H1 (cell line): ENCODE measurements around the gene MUC5AC. TPM values are rescaled to one million over a fixed set of nuclear protein-coding genes. Genes with fewer than 3 reads are reported as not detected.

ENCODE experiments used
- CTCF ChIA-PET: fragments of 300-600 bp; sonication (Branson Sonifier 250); formaldehyde crosslinking; loops from one replicate; lab custom pipeline; 2021; ENCODE audit not compliant: partially characterized antibody; lab: Charles Lee
- POLR2A ChIA-PET: fragments of 300-600 bp; sonication (Branson Sonifier 250); formaldehyde crosslinking; loops from one replicate; lab custom pipeline; 2021; ENCODE audit warnings: inconsistent platforms; ENCODE audit not compliant: partially characterized antibody; lab: Charles Lee
- DNase-seq, 2 experiments: peaks; one replicate each; pipeline versions ENCODE4 v3.0.0 to v3.0.0-alpha.2; 2010 to 2022; ENCODE audit warnings: low spot score in 2 of 2, low read depth in 1 of 2, mixed read lengths in 1 of 2
- FAIRE-seq: peaks from 2 replicates; lab custom pipeline; 2011; peaks lifted over from hg19 to GRCh38; lab: Jason Lieb, UNC
- H2AFZ ChIP-seq: 2 replicates; pipeline ENCODE4 v1.8.1; 2012; ENCODE audit warnings: low read length, inconsistent platforms
- H2AK5ac ChIP-seq: 2 replicates; pipeline ENCODE4 v1.6.1; 2013; ENCODE audit warnings: low read depth, low read length
- H2BK120ac ChIP-seq: replicated peaks from 2 replicates; pipeline ENCODE3; 2013; ENCODE audit warnings: low read depth, low read length, inconsistent platforms
- H2BK12ac ChIP-seq: 2 replicates; pipeline ENCODE4 v1.6.1; 2013; ENCODE audit warnings: low read depth, low read length
- H2BK15ac ChIP-seq: 2 replicates; pipeline ENCODE4 v1.6.1; 2013; ENCODE audit warnings: low read length
- H2BK20ac ChIP-seq: 2 replicates; pipeline ENCODE4 v1.6.1; 2013; ENCODE audit warnings: low read length
- H2BK5ac ChIP-seq: 2 replicates; pipeline ENCODE4 v1.6.1; 2013; ENCODE audit warnings: low read depth, low read length
- H3K14ac ChIP-seq: 2 replicates; pipeline ENCODE4 v1.6.1; 2013; ENCODE audit warnings: inconsistent platforms; ENCODE audit not compliant: insufficient read length
- H3K18ac ChIP-seq: 2 replicates; pipeline ENCODE4 v1.6.1; 2013; ENCODE audit warnings: low read length; ENCODE audit errors: extremely low read depth
- H3K23ac ChIP-seq: 2 replicates; pipeline ENCODE4 v1.6.1; 2013; ENCODE audit warnings: inconsistent platforms; ENCODE audit not compliant: insufficient read length
- H3K23me2 ChIP-seq: 2 replicates; pipeline ENCODE4 v1.6.1; 2013; ENCODE audit warnings: low read depth, low read length
- H3K27ac ChIP-seq: 2 replicates; pipeline ENCODE4 v1.6.1; 2011; ENCODE audit warnings: low read depth, low read length, inconsistent platforms
- H3K27me3 ChIP-seq, 4 experiments: replicated peaks in 1 of 4; 1 replicate in 1 of 4; 2 replicates in 3 of 4; pipeline versions ENCODE4 v1.6.1 to v1.8.1; 2011 to 2013; ENCODE audit warnings: low read length in 3 of 4, mild to moderate bottlenecking in 3 of 4, inconsistent platforms in 2 of 4, mixed read lengths in 2 of 4, moderate library complexity in 1 of 4; ENCODE audit not compliant: control insufficient read depth in 3 of 4, insufficient read depth in 3 of 4; ENCODE audit errors: extremely low read depth in 1 of 4
- H3K36me3 ChIP-seq, 4 experiments: 2 replicates each; pipeline versions ENCODE4 v1.6.1 to v1.8.1; 2011 to 2013; ENCODE audit warnings: mild to moderate bottlenecking in 4 of 4, low read length in 3 of 4, moderate library complexity in 2 of 4, control low read depth in 1 of 4, inconsistent platforms in 1 of 4; ENCODE audit not compliant: insufficient read depth in 4 of 4, control insufficient read depth in 2 of 4
- H3K4ac ChIP-seq: replicated peaks from 2 replicates; pipeline ENCODE3; 2013; ENCODE audit warnings: low read length, low read depth, mixed read lengths, inconsistent platforms; ENCODE audit not compliant: insufficient read length
- H3K4me1 ChIP-seq, 4 experiments: replicated peaks in 1 of 4; 1 replicate in 1 of 4; 2 replicates in 3 of 4; pipeline versions ENCODE4 v1.6.1 to v1.8.1; 2011 to 2013; ENCODE audit warnings: low read length in 3 of 4, inconsistent platforms in 2 of 4, mixed read lengths in 1 of 4; ENCODE audit not compliant: insufficient read depth in 4 of 4, control insufficient read depth in 3 of 4
- H3K4me2 ChIP-seq, 2 experiments: 2 replicates each; pipeline versions ENCODE4 v1.6.1 to v1.8.1; 2011 to 2013; ENCODE audit warnings: low read depth in 2 of 2, low read length in 2 of 2, control low read depth in 1 of 2, inconsistent platforms in 1 of 2, mild to moderate bottlenecking in 1 of 2; ENCODE audit not compliant: insufficient read depth in 1 of 2
- H3K4me3 ChIP-seq, 4 experiments: fragments of 200-600, 300-600 bp in 1 of 4; sonication (generic), shearing (Covaris generic), sonication (Bioruptor Twin) in 1 of 4; 2 replicates each; pipeline versions ENCODE4 v1.5.1 to v1.8.1; 2011 to 2016; ENCODE audit warnings: low read length in 4 of 4, low read depth in 3 of 4, control low read depth in 2 of 4, inconsistent platforms in 2 of 4, mild to moderate bottlenecking in 2 of 4, mixed read lengths in 1 of 4, moderate library complexity in 1 of 4; ENCODE audit not compliant: insufficient read depth in 2 of 4; ENCODE audit errors: extremely low read depth in 1 of 4
- H3K56ac ChIP-seq: replicated peaks from 2 replicates; pipeline ENCODE3; 2013; ENCODE audit warnings: low read depth, mild to moderate bottlenecking, mixed read lengths, low read length, inconsistent platforms; ENCODE audit not compliant: insufficient read length
- H3K79me1 ChIP-seq: 2 replicates; pipeline ENCODE4 v1.6.1; 2013; ENCODE audit warnings: low read depth, low read length, control low read depth
- H3K79me2 ChIP-seq, 2 experiments: 2 replicates each; pipeline versions ENCODE4 v1.6.1 to v1.8.1; 2012 to 2013; ENCODE audit warnings: low read length in 2 of 2, mild to moderate bottlenecking in 2 of 2, inconsistent platforms in 1 of 2; ENCODE audit not compliant: insufficient read depth in 2 of 2, control insufficient read depth in 1 of 2
- H3K9ac ChIP-seq, 4 experiments: replicated peaks in 1 of 4; 1 replicate in 1 of 4; 2 replicates in 3 of 4; pipeline versions ENCODE4 v1.6.1 to v1.8.1; 2011 to 2013; ENCODE audit warnings: low read depth in 3 of 4, low read length in 3 of 4, control low read depth in 2 of 4, mild to moderate bottlenecking in 2 of 4, moderate library complexity in 2 of 4, inconsistent platforms in 1 of 4; ENCODE audit errors: extremely low read depth in 1 of 4
- H3K9me3 ChIP-seq, 2 experiments: 2 replicates each; pipeline versions ENCODE4 v1.6.1 to v1.8.1; 2012 to 2013; ENCODE audit warnings: mild to moderate bottlenecking in 2 of 2, moderate library complexity in 2 of 2, control low read depth in 1 of 2, inconsistent platforms in 1 of 2, low read depth in 1 of 2, low read length in 1 of 2, mixed read lengths in 1 of 2; ENCODE audit not compliant: insufficient read depth in 2 of 2
- H4K20me1 ChIP-seq, 2 experiments: replicated peaks in 1 of 2; 2 replicates each; pipeline versions ENCODE3 to v1.8.1; 2011 to 2013; ENCODE audit warnings: inconsistent platforms in 2 of 2, low read length in 2 of 2, mild to moderate bottlenecking in 1 of 2; ENCODE audit not compliant: insufficient read depth in 2 of 2, control insufficient read depth in 1 of 2
- H4K5ac ChIP-seq: 2 replicates; pipeline ENCODE4 v1.6.1; 2013; ENCODE audit warnings: low read length, low read depth, mixed read lengths, inconsistent platforms; ENCODE audit not compliant: insufficient read length
- H4K8ac ChIP-seq: 2 replicates; pipeline ENCODE4 v1.8.0; 2013; ENCODE audit warnings: mild to moderate bottlenecking, moderate library complexity, low read length, inconsistent platforms; ENCODE audit not compliant: insufficient read depth; ENCODE audit errors: extremely low read depth
- H4K91ac ChIP-seq: replicated peaks from 2 replicates; pipeline ENCODE3; 2013; ENCODE audit warnings: low read length, mixed read lengths, inconsistent platforms; ENCODE audit not compliant: insufficient read length
- BACH1 ChIP-seq: IDR thresholded peaks from 2 replicates; pipeline ENCODE4 v1.6.1; 2012; ENCODE audit warnings: low read length, improper control_type of control experiment
- CBX5 ChIP-seq: fragments of 300-800, 300-1000 bp; sonication (generic); IDR thresholded peaks from 2 replicates; pipeline ENCODE4 v1.7.1; 2016; ENCODE audit warnings: antibody characterized with exemption, low read length, low read depth
- EGR1 ChIP-seq: IDR thresholded peaks from 2 replicates; pipeline ENCODE4 v1.6.1; 2011; ENCODE audit warnings: low read depth, low read length, borderline replicate concordance
- POLR2A ChIP-seq, 2 experiments: IDR thresholded peaks; 1 replicate in 1 of 2; 2 replicates in 1 of 2; pipeline ENCODE4 v1.6.1; 2011; ENCODE audit warnings: low read depth in 2 of 2, low read length in 2 of 2, mild to moderate bottlenecking in 2 of 2; ENCODE audit errors: control extremely low read depth in 1 of 2
- RNF2 ChIP-seq: fragments of 200-900, 300-1000 bp; sonication (generic); IDR thresholded peaks from 2 replicates; pipeline ENCODE4 v1.7.1; 2016; ENCODE audit warnings: borderline replicate concordance, low read depth, mild to moderate bottlenecking, antibody characterized with exemption, low read length; ENCODE audit not compliant: poor library complexity, severe bottlenecking; ENCODE audit errors: missing control alignments
- SIX5 ChIP-seq: IDR thresholded peaks from 2 replicates; pipeline ENCODE4 v1.6.1; 2011; ENCODE audit warnings: mild to moderate bottlenecking, low read depth, low read length
- TCF12 ChIP-seq: IDR thresholded peaks from 2 replicates; pipeline ENCODE4 v1.6.1; 2011; ENCODE audit warnings: low read depth, mild to moderate bottlenecking, low read length
- YY1 ChIP-seq: IDR thresholded peaks from 2 replicates; pipeline ENCODE4 v1.6.1; 2011; ENCODE audit warnings: low read depth, mild to moderate bottlenecking, low read length
- WGBS, 2 experiments: shearing (Covaris generic) in 1 of 2; methylation state at CpG; one replicate each; pipeline versions ENCODE4 v1.1.6 to v1.1.7; 2013 to 2015; ENCODE audit warnings: low lambda C conversion rate in 2 of 2, mixed read lengths in 2 of 2, inconsistent platforms in 1 of 2, low coverage in 1 of 2, missing lambda C conversion rate in 1 of 2; ENCODE audit not compliant: insufficient replicate concordance in 2 of 2, insufficient coverage in 1 of 2, insufficient read length in 1 of 2; ENCODE audit errors: extremely low coverage in 1 of 2, missing lambda C conversion rate in 1 of 2; 5-methylcytosine and 5-hydroxymethylcytosine counted together
- polyA plus RNA-seq, 7 experiments: library from polyadenylated mRNA; depleted of rRNA in 3 of 7; stranded (reverse) in 5 of 7; unstranded in 2 of 7; fragments of >200 nt in 5 of 7; fragments of 200-250 nt in 2 of 7; gene quantifications; 1 replicate in 5 of 7; 2 replicates in 1 of 7; 4 replicates in 1 of 7; pipeline versions ENCODE4 v1.2.1 to v1.2.3, GENCODE V29; 2011 to 2013; ENCODE audit warnings: missing spikeins in 2 of 7, mixed read lengths in 2 of 7
- total RNA-seq: library from RNA; stranded (reverse); fragmentation: NEBNext Ultra II Directional; extraction: Animal tissue kit (Norgen Biotek cat#: 25700); gene quantifications from 2 replicates; pipeline ENCODE4 v1.2.1, GENCODE V29; 2021
- TF ChIP-seq, protein P1 (sequence below): IDR thresholded peaks from 2 replicates; pipeline ENCODE4 v1.6.1; 2011; ENCODE audit warnings: low read depth, mild to moderate bottlenecking, low read length; ENCODE audit not compliant: insufficient read depth
- TF ChIP-seq, protein P2 (sequence below): IDR thresholded peaks from 2 replicates; pipeline ENCODE4 v1.6.1; 2011; ENCODE audit warnings: low read length, improper control_type of control experiment

MUC5AC gene
- total and polyA plus RNA-seq, 2 of the 8 experiments (the other 6 are each of a cell fraction or from before 2014, with no cell fraction given) = not detected

DNA sequence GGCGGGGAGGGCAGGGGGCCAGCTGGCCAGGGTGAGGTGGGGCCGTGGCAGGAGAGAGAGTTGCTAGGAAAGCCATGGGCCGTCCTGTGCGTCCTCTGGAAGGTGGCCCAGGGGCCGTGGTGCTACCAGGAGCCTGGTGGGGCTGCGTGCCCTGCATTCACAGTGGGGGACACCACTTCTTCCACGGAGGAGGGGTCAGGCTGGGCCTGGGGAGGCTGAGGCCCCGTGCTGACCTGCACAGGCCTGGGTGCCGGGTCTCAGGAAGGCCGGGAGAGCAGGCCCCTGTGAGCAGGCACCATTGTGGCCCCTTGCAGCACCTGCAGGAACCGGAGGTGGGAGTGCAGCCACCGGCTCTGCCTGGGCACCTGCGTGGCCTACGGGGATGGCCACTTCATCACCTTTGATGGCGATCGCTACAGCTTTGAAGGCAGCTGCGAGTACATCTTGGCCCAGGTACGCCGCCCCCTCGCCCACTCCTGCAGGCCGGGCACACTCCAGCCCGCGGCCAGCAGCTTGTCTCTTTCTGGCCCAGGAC is 77.1 kb downstream of the MUC5AC start:
- Histone ChIP-seq H2BK120ac (no peak overlapping the region), H3K23me2 (no peaks in the 10 kb centered on the region), H2AFZ (no peak overlapping the region), H3K9ac (no peak overlapping the region), H3K79me2 (no peaks in the 10 kb centered on the region), H3K4me1 (no peaks in the 10 kb centered on the region; a peak in 1 of 7 replicates), H4K8ac (no peak overlapping the region; the same call in 1 of the 2 replicates), H2BK5ac (no peak overlapping the region), H3K27ac (no peak overlapping the region), H3K14ac (no peak overlapping the region), H3K27me3 (no peaks in the 10 kb centered on the region), H2BK12ac (no peak overlapping the region), H2BK15ac (no peak overlapping the region), H3K56ac (no peak overlapping the region), H3K23ac (no peak overlapping the region), H2AK5ac (no peak overlapping the region), H3K4ac (no peak overlapping the region), H3K4me3 (no peak overlapping the region), H4K20me1 (peaks cover 0 to 1% of the 10 kb centered on the region in 2 experiments), H3K4me2 (no peak overlapping the region), H2BK20ac (no peak overlapping the region), H4K5ac (no peak overlapping the region), H3K36me3 (no peaks in the 10 kb centered on the region)
- no peak for FAIRE-seq
- 94% methylated on average over 12 of the region's 23 CpGs; no CpG with 5 or more reads in 1 of the 2 experiments for WGBS, 2 experiments
- ChIA-PET CTCF (interaction anchor here (1.5 kb wide), 1 partner anchor 8 kb away, joined by 3 read pairs; no protein-coding TSS in a partner anchor), POLR2A (no interaction called here)
- DNase-seq = peak in 1 of 2 experiments; percentile 36
- TF ChIP-seq TCF12 (no peak), EGR1 (no peak), POLR2A (IDR thresholded peaks at IDR 0.05; ENCODE audit: control extremely low read depth in 1 of 2, low read depth in 2 of 2, low read length in 2 of 2) (no peak), BACH1 (no peak), RNF2 (no peak), CBX5 (no peak), SIX5 (no peak), YY1 (no peak)
- TF ChIP-seq, protein P1, sequence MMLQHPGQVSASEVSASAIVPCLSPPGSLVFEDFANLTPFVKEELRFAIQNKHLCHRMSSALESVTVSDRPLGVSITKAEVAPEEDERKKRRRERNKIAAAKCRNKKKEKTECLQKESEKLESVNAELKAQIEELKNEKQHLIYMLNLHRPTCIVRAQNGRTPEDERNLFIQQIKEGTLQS = no peak
- TF ChIP-seq, protein P2, sequence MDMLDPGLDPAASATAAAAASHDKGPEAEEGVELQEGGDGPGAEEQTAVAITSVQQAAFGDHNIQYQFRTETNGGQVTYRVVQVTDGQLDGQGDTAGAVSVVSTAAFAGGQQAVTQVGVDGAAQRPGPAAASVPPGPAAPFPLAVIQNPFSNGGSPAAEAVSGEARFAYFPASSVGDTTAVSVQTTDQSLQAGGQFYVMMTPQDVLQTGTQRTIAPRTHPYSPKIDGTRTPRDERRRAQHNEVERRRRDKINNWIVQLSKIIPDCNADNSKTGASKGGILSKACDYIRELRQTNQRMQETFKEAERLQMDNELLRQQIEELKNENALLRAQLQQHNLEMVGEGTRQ = no peak
- TF ChIP-seq, all 59 proteins: peak for 0
- no peaks in the 10 kb centered on the region; a peak in 1 of 4 replicates for H3K9me3 ChIP-seq
- H3K18ac ChIP-seq = no peak overlapping the region
- H4K91ac ChIP-seq = no peak overlapping the region
- H3K79me1 ChIP-seq = no peaks in the 10 kb centered on the region
